GM10847 (cell line): ENCODE data around the gene RBFOX2.

Source experiments
- POLR2A ChIP-seq: IDR thresholded peaks from 2 replicates; pipeline ENCODE4 v1.6.1; 2011; ENCODE audit not compliant: insufficient read length; ENCODE audit errors: extremely low read depth

RBFOX2 gene

GRCh38 chr22:35891442-35891841 is 137.2 kb downstream of the RBFOX2 start:
- no peak for TF ChIP-seq POLR2A

- no peak for TF ChIP-seq POLR2A
Observed at GRCh38 chr22:35889071-35889470, 139.6 kb downstream of the RBFOX2 start.

GRCh38 chr22:35888181-35888870 is 140.3 kb downstream of the RBFOX2 start:
- TF ChIP-seq POLR2A: no peak

GRCh38 chr22:35887296-35887875 is 141.2 kb downstream of the RBFOX2 start:
- no peak for TF ChIP-seq POLR2A

GRCh38 chr22:35886309-35886708 is 142.3 kb downstream of the RBFOX2 start:
- no peak for TF ChIP-seq POLR2A

GRCh38 chr22:35884529-35884928 is 144.1 kb downstream of the RBFOX2 start:
- TF ChIP-seq POLR2A: no peak

- no peak for TF ChIP-seq POLR2A
Observed at GRCh38 chr22:35883031-35883620, 145.5 kb downstream of the RBFOX2 start.

- TF ChIP-seq POLR2A: no peak
Observed at GRCh38 chr22:35882211-35883030, 146.2 kb downstream of the RBFOX2 start.

- TF ChIP-seq POLR2A: no peak
Observed at GRCh38 chr22:35879351-35879750, 149.3 kb downstream of the RBFOX2 start.

GRCh38 chr22:35873426-35873825 is 155.2 kb downstream of the RBFOX2 start:
- TF ChIP-seq POLR2A: no peak

GRCh38 chr22:35872451-35872850 is 156.2 kb downstream of the RBFOX2 start:
- TF ChIP-seq POLR2A: no peak

- TF ChIP-seq POLR2A: no peak
Observed at GRCh38 chr22:35870517-35871293, 157.9 kb downstream of the RBFOX2 start.

- TF ChIP-seq POLR2A: no peak
Observed at GRCh38 chr22:35868938-35869337, 159.7 kb downstream of the RBFOX2 start.

GRCh38 chr22:35866651-35867050 is 162.0 kb downstream of the RBFOX2 start:
- TF ChIP-seq POLR2A: no peak
